DOHH2 (cell line): Measurements from ENCODE around the gene TACR1.

Experiments used
- H3F3A ChIP-seq: fragments of 200-600 bp; sonication (generic), shearing (Covaris generic); 2 replicates; pipeline ENCODE4 v1.6.0; 2016; ENCODE audit warnings: antibody characterized with exemption, mild to moderate bottlenecking; ENCODE audit not compliant: control insufficient read depth, insufficient read depth
- H3K27ac ChIP-seq: fragments of 200-600 bp; sonication (generic); 2 replicates; pipeline ENCODE4 v1.5.1; 2014; ENCODE audit warnings: low read depth, mild to moderate bottlenecking, low read length, moderate library complexity
- H3K27me3 ChIP-seq: fragments of 200-600 bp; sonication (generic); 2 replicates; pipeline ENCODE4 v1.6.1; 2014; ENCODE audit warnings: mild to moderate bottlenecking, low read length, mixed read lengths; ENCODE audit not compliant: control insufficient read depth
- H3K36me3 ChIP-seq: fragments of 200-600 bp; sonication (generic); 2 replicates; pipeline ENCODE4 v1.6.1; 2014; ENCODE audit warnings: mild to moderate bottlenecking, low read length, moderate library complexity, mixed read lengths; ENCODE audit not compliant: control insufficient read depth
- H3K4me1 ChIP-seq: fragments of 200-600 bp; sonication (generic); 2 replicates; pipeline ENCODE4 v1.6.1; 2014; ENCODE audit warnings: mild to moderate bottlenecking, low read length, mixed read lengths; ENCODE audit not compliant: control insufficient read depth
- H3K4me2 ChIP-seq: fragments of 200-600 bp; sonication (generic); 2 replicates; pipeline ENCODE4 v1.6.0; 2014; ENCODE audit warnings: mild to moderate bottlenecking, low read length, moderate library complexity
- H3K4me3 ChIP-seq: fragments of 200-600 bp; sonication (generic); 2 replicates; pipeline ENCODE4 v1.5.1; 2014; ENCODE audit warnings: mild to moderate bottlenecking, low read length, mixed read lengths
- H3K79me2 ChIP-seq: fragments of 200-600 bp; sonication (generic); 2 replicates; pipeline ENCODE4 v1.6.1; 2014; ENCODE audit warnings: mild to moderate bottlenecking, low read length, mixed read lengths; ENCODE audit not compliant: control insufficient read depth
- H3K9me2 ChIP-seq: fragments of 200-600 bp; sonication (generic); replicated peaks from 2 replicates; pipeline ENCODE4 v1.6.1; 2014; ENCODE audit warnings: mild to moderate bottlenecking, low read length, mixed read lengths; ENCODE audit not compliant: control insufficient read depth
- H3K9me3 ChIP-seq: fragments of 200-600 bp; sonication (generic); 2 replicates; pipeline ENCODE4 v1.6.1; 2014; ENCODE audit warnings: antibody characterized with exemption, low read length, mixed read lengths; ENCODE audit not compliant: control insufficient read depth, insufficient read depth
- H4K20me1 ChIP-seq: fragments of 200-600 bp; sonication (generic); 2 replicates; pipeline ENCODE4 v1.6.0; 2014; ENCODE audit warnings: low read depth, mild to moderate bottlenecking, antibody characterized with exemption, low read length, moderate library complexity; ENCODE audit not compliant: control insufficient read depth, insufficient read depth
- EZH2phosphoT487 ChIP-seq: fragments of 200-600 bp; sonication (generic); IDR thresholded peaks from 2 replicates; pipeline ENCODE4 v1.6.1; 2017; ENCODE audit warnings: borderline replicate concordance, mild to moderate bottlenecking, antibody characterized with exemption, low read length, moderate library complexity, mixed read lengths
- TF ChIP-seq, protein P1 (sequence below): fragments of 200-600 bp; sonication (generic); IDR thresholded peaks from one replicate; pipeline ENCODE4 v1.5.1; 2014; ENCODE audit warnings: antibody characterized with exemption, mild to moderate bottlenecking, low read depth, low read length; ENCODE audit not compliant: poor library complexity, severe bottlenecking

The TACR1 gene

DNA sequence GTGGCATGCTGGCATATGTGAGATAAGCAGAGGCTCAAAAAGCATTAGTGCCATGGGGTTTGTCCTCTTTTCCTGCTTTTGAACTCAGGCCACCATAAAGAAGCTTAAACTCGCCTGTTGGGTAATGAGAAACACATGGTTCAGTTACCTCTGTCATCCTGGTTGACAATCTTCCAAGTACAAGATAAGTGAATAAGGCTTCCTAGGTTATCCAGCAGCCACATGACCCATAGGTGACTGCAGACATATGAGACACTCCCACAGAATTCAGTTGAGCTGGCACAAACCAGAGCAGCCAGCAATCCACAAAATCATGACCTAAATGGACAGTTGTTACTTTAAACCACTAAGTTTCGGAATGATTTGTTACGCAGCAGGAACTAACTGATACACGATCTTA lies 97.3 kb downstream of the TACR1 start:
- H3F3A ChIP-seq, result no peaks in the 10 kb centered on the region
- no peaks in the 10 kb centered on the region for H3K4me1 ChIP-seq
- H3K9me3 ChIP-seq, result peaks cover 3% of the 10 kb centered on the region
- H3K27me3 ChIP-seq, result no peaks in the 10 kb centered on the region
- TF ChIP-seq EZH2phosphoT487, result no peak
- TF ChIP-seq, protein P1, sequence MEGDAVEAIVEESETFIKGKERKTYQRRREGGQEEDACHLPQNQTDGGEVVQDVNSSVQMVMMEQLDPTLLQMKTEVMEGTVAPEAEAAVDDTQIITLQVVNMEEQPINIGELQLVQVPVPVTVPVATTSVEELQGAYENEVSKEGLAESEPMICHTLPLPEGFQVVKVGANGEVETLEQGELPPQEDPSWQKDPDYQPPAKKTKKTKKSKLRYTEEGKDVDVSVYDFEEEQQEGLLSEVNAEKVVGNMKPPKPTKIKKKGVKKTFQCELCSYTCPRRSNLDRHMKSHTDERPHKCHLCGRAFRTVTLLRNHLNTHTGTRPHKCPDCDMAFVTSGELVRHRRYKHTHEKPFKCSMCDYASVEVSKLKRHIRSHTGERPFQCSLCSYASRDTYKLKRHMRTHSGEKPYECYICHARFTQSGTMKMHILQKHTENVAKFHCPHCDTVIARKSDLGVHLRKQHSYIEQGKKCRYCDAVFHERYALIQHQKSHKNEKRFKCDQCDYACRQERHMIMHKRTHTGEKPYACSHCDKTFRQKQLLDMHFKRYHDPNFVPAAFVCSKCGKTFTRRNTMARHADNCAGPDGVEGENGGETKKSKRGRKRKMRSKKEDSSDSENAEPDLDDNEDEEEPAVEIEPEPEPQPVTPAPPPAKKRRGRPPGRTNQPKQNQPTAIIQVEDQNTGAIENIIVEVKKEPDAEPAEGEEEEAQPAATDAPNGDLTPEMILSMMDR, result no peak
- no peak overlapping the region for H3K4me2 ChIP-seq
- H3K79me2 ChIP-seq, result no peaks in the 10 kb centered on the region
- no peaks in the 10 kb centered on the region for H3K9me2 ChIP-seq
- H3K4me3 ChIP-seq, result no peak overlapping the region
- H3K36me3 ChIP-seq, result no peaks in the 10 kb centered on the region
- H3K27ac ChIP-seq, result no peak overlapping the region
- no peaks in the 10 kb centered on the region for H4K20me1 ChIP-seq

DNA sequence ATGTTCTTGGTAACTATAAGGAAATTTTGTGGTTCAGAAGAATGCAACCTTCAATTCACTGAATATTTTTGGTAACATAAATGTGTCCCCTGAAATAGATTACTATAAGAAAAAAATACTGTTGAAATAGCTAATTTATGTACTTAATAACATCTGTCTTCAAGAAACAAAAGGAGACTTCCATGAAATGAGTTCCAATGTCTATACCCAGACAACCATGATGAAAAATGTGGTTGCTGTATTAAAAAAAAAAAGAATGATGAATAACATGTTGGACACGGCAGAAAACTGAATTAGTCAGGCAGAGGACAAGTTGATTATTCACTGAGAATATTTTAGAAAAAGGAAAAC lies 98.5 kb downstream of the TACR1 start:
- Histone ChIP-seq H3K27ac (no peak overlapping the region), H3F3A (no peaks in the 10 kb centered on the region), H3K27me3 (no peaks in the 10 kb centered on the region), H3K36me3 (no peaks in the 10 kb centered on the region), H3K9me2 (no peaks in the 10 kb centered on the region), H4K20me1 (no peaks in the 10 kb centered on the region), H3K4me2 (no peak overlapping the region), H3K4me1 (no peaks in the 10 kb centered on the region), H3K4me3 (no peak overlapping the region), H3K9me3 (peaks cover 3% of the 10 kb centered on the region), H3K79me2 (no peaks in the 10 kb centered on the region)
- no peak for TF ChIP-seq EZH2phosphoT487
- TF ChIP-seq, protein P1, result no peak

DNA sequence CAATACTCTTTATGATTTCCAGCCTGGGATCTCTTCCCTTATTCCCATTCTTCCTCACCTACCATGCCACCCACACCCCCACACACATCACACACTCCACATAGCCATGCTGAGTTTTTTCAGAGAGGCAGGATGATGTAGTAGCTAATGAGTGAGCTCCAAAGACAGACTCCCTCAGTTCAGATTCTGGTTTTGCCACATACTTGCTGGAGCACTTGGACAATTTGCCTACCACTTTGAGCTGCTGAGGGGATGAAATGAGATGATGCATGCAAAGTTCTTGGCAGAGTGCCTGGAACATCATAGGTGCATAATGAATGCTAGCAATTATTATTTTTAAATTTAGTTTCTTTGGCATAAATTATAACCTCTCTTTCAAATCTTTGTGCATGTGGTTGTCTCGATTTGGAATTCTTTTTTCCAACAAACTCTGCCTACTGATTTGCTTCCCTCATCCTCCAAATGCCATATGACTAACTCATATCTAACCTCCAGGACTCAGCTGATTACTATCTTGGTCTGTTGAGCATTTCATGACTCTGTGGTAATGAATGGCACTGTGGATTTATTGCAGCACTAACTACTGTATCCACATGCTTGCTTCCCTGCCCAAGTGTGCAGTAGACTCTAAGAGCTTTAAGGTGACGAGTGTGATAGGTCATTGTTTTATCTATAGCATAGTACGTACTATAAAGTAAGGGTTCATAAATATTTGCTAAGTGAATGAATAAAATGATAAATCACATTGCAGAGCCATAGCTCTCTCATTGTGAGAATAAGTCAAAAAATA lies 99.1 kb downstream of the TACR1 start:
- Histone ChIP-seq H4K20me1 (no peaks in the 10 kb centered on the region), H3K27ac (no peak overlapping the region), H3K4me3 (no peak overlapping the region), H3K27me3 (no peaks in the 10 kb centered on the region), H3F3A (no peaks in the 10 kb centered on the region), H3K9me2 (no peaks in the 10 kb centered on the region), H3K79me2 (no peaks in the 10 kb centered on the region), H3K4me1 (no peaks in the 10 kb centered on the region), H3K36me3 (no peaks in the 10 kb centered on the region), H3K9me3 (peaks cover 3% of the 10 kb centered on the region), H3K4me2 (no peak overlapping the region)
- no peak for TF ChIP-seq EZH2phosphoT487
- TF ChIP-seq, protein P1, result no peak
